HG03097 (cell line): Measurements from ENCODE around the gene HAT1.

Experiments used
- ATAC-seq: cut with Tn5 transposase; IDR thresholded peaks from one replicate; pipeline ENCODE4 v1.9.1; 2021; ENCODE audit not compliant: unreplicated experiment, low FRiP score

Gene HAT1

DNA sequence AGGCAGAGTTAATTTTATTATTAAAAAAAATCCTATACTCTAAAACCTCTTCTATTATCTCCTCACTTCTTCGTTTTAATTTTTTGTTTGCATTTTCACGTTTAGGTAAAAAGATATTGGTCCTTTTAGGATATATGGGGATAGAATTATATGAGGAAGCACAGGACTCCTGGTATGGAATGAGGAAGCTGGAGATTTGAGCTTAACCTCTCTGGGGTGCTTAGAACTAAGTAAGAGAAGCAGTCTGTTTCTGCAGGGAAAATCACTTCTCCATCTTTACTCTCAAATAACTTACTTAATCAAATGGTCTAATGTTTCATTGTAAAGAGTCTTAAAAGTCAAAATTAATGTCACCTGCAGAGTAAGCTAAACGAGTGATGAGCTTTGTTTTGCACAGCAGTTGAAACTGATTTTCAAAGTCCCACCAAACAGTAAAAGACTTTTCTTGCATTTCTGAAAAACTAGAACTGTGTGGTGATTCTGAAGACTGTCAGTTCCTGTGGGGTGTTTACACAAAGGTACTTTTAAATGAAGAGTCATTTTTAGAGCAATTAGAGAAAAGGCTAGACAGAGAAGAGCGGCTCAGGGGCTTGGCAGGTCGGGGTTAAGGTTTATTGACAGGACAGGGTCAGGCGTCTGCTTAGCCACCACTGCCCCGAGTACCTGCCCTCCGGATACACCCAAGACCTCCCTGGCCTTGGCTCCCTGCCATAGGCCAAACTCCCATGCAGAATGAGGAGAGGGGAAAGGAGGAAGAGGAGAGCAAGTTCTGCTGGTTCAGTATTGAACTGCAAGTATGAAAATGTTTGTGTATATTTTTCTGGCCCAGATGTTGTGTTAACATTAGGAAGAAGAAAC lies 99.0 kb downstream of the HAT1 start:
- no peak for ATAC-seq

DNA sequence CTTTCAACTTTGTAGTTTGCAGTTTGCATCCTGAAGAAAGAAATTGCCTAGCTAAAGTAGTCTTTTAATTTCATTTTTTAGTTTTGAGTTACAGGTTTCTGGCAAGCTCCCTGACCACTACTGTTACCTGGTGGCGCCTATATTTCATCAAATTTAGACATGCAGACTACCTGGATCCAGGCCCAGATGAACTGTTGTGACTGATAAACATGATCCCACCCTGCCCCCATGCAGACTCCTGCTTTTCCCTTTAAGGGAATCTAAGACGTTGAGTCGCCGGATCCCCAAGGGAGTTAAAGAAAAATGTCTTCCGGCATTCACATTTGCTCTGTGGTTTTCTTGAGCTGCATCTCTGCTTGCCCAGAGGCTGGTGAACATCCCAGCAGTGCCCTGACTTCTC lies 99.7 kb downstream of the HAT1 start:
- no peak for ATAC-seq

DNA sequence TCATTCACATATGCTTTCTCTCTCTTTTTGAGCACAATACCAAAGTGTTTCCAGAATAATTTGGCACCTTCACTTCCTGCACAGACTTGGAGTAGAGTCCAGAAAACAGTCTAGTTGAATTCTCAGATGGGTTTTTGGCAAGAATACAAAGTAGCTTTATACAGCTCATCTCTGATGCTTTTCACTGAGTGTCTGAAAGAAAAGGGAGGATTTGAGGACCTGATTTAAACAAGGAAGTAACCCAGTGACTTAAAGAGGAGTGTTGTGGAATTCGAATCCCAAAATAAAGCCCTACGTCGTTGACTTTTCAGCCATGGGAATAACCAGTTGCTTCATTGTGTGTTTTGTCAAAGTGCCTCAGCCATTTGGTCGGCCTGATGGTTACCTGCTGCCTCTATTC lies 109.3 kb downstream of the HAT1 start:
- no peak for ATAC-seq
